Testis (tissue), 2 donors: Measurements from ENCODE around the gene ADGRB3.

ENCODE experiments used
- POLR2A ChIP-seq: fragments of 450-650 bp; IDR thresholded peaks from one replicate; pipeline ENCODE4 v1.6.1; 2017; ENCODE audit warnings: antibody characterized with exemption, mild to moderate bottlenecking, moderate library complexity
- TF ChIP-seq, protein P1 (sequence below), 3 experiments: fragments of 450-650 bp in 2 of 3; fragments of 200-600 bp in 1 of 3; sonication (generic) in 1 of 3; IDR thresholded peaks; one replicate each; pipeline ENCODE4 v1.5.1; 2016 to 2019; ENCODE audit warnings: antibody characterized with exemption in 3 of 3, mild to moderate bottlenecking in 2 of 3, moderate library complexity in 1 of 3

DNA sequence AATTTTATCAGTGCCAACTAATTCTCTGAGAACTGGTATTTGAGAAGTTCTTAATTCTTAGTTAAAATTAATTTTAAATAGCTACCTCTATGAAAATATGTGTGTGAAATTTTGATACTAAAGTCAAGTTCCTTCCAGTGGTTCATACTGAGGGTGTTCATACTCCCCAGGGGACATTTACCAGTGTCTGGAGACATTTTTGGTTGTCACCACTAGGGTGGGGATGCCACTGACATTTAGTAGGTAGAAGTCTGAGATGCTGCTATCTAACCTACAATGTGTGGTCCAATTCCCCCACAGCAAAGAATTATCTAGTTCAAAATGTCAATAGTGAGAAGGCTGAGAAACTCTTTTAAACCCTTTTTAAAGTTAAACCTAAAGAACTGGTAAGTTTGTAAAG, 463.8 kb downstream of the ADGRB3 start:
- TF ChIP-seq, protein P1, sequence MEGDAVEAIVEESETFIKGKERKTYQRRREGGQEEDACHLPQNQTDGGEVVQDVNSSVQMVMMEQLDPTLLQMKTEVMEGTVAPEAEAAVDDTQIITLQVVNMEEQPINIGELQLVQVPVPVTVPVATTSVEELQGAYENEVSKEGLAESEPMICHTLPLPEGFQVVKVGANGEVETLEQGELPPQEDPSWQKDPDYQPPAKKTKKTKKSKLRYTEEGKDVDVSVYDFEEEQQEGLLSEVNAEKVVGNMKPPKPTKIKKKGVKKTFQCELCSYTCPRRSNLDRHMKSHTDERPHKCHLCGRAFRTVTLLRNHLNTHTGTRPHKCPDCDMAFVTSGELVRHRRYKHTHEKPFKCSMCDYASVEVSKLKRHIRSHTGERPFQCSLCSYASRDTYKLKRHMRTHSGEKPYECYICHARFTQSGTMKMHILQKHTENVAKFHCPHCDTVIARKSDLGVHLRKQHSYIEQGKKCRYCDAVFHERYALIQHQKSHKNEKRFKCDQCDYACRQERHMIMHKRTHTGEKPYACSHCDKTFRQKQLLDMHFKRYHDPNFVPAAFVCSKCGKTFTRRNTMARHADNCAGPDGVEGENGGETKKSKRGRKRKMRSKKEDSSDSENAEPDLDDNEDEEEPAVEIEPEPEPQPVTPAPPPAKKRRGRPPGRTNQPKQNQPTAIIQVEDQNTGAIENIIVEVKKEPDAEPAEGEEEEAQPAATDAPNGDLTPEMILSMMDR (IDR thresholded peaks at IDR 0.05): no peak
- TF ChIP-seq POLR2A: no peak
